Hepatocyte (in vitro differentiated cells): ENCODE results near the gene TANC1.

Source experiments
- CTCF ChIP-seq: fragments of 200-600 bp; sonication (generic); IDR thresholded peaks from 2 replicates; pipeline ENCODE4 v1.5.1; 2016; ENCODE audit warnings: antibody characterized with exemption, mild to moderate bottlenecking; ENCODE audit not compliant: poor library complexity
- EZH2 ChIP-seq: fragments of 200-600 bp; sonication (generic); IDR thresholded peaks from 2 replicates; pipeline ENCODE4 v1.6.1; 2016; ENCODE audit warnings: antibody characterized with exemption, mild to moderate bottlenecking, borderline replicate concordance
- EZH2phosphoT487 ChIP-seq: fragments of 200-600 bp; sonication (generic); IDR thresholded peaks from one replicate; pipeline ENCODE4 v1.6.1; 2018; ENCODE audit warnings: antibody characterized with exemption, mild to moderate bottlenecking, low read depth, moderate library complexity; ENCODE audit not compliant: unreplicated experiment, severe bottlenecking

GRCh38 chr2:159202568-159203071, 234.2 kb downstream of the TANC1 start:
- TF ChIP-seq CTCF (no peak), EZH2 (no peak), EZH2phosphoT487 (no peak)
